ENCODE results near the gene SPTB.

The SPTB gene

DNA sequence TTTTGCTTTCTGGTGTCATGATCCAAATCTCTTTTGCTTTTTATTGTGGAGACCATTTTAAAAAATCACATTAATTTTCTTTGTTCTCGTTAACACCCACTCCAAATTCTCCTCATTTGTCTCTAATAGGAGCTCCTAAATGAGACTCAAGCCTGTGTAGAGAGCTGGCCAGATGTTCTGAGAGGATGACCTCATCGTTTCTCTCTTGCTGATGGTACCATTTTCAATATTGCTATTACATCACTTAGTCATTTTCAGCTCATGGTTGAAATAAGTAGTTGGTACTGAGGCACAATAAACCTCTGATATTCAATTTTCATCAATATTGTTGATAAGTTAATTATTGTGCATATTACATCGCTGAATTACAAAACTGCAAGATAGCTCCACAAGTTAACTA, 31.5 kb downstream of the SPTB start:
- no peak for FAIRE-seq

DNA sequence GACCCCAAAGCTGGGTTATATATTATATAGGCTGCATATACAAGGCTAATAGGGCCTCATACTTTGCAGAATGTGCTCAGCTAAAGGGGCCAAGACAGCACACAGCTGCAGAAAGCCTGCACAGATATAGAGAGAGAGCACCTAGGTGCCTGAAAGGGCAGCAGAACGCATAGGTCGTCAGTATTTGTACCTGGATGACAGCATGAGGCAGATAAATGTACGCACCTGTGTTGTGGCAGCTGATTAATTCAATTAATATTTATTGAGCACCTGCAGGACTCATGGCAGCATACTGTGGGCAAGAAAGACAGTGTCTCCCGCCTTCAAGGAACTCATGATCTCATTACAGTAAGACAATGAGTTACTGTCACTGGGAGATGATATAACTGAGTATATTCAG, 33.4 kb downstream of the SPTB start:
- FAIRE-seq, result no peak

DNA sequence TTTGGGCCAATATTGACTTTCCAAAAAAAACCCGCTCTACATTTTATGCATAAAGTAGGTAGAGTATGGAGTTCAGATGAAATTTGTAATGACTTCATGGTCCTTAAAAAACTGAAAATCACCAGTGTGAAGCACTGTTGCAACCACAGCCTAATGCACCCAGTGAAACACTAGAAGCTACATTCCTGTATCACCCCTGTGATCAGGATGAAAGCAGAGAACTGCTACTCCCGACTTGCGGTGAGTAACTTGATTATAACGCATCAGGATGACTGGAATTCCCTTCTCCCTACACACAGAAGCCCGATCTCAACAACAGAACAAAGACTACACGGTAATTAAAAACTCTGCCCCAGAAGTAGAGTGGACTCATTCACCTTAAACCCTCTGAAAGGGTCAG, 33.8 kb downstream of the SPTB start:
- no peak for FAIRE-seq

DNA sequence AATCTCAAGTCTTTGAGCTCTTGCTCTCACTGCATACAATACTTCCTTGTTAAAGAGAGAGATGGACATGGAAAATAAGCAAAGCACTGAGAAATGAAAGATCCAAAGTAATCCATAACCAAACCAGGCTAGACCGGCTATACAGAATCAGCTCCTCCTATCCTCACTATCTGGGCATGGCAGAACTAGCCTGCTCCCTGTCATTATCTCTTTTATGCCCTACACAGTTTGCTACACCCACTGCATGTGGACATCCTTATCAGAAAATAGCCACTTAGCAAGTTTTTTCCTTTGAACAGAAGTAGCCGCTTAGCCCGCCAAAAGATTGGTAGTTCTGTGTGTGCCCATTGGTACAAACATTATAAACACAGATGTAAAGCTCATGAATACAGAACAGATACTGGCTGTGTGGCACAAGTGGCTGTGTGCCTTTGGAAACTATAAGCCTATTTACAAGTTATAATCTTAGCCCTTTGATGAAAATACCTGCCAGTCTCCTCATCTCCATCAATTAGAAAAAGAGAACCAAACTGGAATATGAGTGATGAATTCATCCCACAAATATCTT, 34.7 kb downstream of the SPTB start:
- no peak for FAIRE-seq

DNA sequence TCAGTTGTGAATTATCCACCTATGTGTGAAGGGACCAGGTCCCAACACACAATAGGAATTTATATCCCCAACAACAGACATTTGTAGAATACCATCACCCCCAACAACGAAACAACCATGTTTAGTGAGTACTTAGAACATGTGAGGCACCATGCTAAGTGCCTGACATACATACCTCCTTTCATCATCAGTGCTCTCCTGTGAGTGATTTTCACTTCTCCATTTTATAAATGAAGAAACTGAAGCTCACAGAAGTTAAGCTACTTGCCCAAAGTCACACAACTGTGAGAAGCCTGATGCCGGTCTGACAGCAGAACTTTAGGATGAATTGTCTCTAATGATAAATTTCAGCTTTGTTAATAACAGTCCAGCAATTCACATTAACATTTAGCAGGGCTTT, 35.4 kb downstream of the SPTB start:
- no peak for FAIRE-seq

DNA sequence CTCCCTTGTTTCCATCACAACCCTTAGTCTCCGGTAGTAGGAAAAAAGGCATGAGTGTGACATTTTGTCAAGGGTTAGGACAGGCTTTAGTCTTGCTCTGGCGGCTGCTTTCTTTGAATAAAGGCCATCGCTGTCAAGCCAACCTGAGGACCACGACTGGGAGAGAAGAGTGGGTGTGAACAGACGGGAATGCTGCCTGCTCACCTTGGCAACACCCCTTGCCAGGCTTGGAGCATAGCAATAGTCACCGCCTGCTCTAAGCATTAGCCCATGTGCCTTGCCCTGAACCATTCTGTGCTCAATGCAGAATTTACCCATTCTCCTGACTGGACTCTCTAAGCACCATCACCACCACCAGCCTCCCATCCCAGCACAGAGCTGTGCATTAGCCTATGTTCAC, 36.2 kb downstream of the SPTB start:
- no peak for FAIRE-seq

DNA sequence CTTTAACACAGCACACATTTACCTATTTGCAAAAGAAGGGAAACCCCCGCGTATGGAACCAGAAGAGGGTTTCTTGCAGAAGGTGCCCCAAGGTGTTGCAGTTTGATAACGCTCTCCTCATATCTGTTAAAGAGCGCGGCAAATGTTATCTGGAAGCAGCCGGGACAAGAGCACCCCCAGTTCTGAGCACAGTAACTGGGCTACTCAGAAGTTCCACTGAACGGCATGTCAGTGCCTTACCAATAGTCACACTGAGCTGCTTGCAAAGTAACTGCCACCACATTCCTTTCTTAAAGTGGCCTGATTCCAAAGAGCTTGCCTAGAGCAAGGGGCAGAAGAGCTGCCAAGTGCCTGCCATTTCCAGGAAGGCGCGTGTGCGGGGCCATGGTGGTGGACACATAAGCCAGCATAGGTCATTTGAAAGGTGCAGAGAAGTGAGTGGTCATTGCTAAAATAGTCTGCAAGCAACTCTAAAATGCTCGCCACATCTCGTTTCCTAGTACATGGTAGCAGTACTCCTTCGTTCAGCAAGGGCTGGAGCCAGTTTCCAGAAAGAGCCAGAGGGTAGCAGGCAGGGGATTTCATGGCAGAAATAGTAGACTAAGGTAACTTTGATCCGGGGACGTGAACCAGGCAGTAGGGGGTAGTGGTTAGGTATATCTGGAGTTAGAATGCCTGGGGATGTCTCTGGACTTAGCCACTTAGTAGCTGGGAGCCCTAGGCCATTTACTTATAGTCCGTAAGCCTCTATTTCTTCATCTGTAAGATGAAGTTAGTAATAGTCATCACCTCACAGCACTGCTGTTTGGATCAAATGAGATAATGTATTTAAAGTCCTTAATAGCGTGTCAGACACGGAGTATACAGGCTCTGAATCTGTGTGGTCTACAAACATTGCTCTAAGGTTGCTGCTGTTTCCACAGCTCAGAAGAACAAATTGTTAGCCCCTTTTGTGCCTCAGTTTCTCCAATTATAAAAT, 37.6 kb downstream of the SPTB start:
- no peak for FAIRE-seq

DNA sequence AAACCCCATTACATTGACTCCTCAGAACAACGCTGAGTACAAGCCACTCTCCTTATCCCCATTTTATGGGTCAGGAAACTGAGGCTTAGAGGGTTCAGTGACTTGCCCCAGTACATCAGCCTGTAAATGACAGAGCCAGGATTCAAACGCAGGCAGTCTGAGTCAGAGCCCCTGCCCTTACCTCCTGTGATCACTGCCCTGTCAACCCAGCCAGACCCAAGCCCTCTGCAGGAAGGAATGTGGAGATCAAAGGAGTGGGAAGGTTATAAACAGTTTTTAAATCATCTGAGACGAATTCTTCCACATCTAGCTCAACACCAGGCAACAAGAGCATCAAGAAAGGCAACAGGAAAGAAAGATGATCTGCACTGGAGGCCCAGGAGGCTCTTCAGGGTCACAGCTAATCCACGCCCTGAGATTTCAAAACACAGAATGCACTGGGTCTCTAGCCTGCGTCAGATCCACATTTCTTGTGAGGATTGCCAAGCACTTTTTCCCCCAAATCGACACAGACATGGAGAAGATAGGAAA, 38.5 kb downstream of the SPTB start:
- FAIRE-seq, result no peak

DNA sequence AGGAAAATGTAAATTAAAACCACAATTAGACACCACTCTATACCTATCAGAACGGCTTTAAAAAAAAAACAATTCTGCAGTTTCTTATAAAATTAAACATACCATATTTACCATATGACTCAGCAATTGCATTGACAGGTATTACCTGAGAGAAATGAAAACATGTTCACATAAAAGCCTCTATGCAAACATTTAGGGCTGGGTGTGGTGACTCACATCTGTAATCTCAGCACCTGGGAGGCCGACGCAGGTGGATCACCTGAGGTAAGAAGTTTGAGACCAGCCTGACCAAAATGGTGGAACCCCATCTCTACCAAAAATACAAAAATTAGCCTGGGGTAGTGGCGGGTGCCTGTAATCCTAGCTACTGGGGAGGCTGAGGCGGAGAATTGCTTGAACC, 41.1 kb downstream of the SPTB start:
- no peak for FAIRE-seq

DNA sequence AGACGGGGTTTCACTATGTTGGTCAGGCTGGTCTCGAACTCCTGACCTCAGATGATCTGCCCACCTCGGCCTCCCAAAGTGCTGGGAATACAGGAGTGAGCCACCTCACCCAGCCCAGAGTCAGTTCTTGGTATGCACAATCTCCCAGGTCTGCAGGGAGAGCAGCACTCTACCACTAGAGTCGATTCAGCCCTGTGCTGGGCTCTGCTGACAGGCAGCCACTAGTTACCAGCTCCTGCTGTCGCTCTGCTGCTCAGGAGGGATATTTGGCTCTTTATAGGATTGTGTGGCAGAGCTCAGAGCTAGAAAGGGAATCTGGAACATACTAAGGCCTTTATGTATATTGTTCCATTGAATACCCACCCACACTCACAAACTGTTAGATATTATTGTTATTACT, 44.3 kb downstream of the SPTB start:
- no peak for FAIRE-seq

DNA sequence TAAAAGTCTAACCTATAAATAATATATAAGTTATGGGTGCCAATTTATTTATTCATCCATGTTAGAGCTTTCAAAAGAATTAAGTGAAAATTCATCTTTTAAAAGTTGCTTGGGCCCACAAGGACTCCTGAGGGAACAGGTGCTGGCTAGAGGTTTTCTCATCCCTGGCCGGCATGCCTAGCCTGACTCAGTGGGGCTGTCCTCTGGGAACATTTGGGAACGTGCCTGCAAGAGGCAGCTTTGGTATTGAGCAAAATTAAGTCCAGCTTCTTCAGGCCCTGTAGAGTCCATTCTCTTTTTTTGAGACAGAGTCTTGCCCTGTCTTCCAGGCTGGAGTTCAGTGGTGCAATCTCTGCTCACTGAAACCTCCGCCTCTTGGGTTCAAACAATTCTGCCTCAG, 44.7 kb downstream of the SPTB start:
- FAIRE-seq, result no peak

DNA sequence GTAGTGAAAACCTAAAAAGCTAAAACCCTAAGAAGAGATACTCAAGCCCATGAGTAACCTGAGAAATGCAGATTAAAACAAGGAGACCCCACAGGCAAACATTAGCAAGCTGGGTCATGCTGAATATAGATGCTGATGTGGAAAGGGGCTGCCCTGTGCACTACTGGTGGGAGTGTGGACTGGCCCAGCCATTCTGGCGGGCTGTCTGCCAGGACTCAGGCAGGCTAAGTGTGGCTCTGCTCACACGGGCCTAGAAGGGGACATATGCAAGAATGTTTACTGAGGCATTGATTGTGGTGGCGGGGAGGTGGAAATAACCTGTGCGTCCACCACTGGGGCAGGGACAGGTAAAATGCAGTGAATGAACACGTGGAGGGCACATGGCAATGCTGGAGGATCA, 48.3 kb downstream of the SPTB start:
- no peak for FAIRE-seq

DNA sequence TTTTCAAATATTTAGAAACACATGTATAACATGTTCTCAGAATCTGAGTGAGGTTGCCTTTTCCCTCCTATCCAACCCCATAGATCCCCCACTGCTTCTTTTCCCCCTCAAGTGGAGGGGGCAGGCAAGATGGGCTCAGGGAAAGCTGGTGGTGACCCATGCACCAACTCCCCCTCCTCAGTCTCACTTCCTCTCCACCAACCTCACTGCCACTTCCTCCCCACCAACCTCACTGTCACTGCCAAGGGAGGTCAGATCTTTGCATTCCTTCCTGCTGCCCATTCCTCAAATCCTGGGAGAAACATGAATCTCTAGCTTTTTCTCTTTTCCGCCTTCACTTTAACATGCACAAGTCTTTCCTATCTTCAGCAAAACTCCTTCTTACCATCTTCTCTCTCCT, 48.7 kb downstream of the SPTB start:
- FAIRE-seq, result no peak

DNA sequence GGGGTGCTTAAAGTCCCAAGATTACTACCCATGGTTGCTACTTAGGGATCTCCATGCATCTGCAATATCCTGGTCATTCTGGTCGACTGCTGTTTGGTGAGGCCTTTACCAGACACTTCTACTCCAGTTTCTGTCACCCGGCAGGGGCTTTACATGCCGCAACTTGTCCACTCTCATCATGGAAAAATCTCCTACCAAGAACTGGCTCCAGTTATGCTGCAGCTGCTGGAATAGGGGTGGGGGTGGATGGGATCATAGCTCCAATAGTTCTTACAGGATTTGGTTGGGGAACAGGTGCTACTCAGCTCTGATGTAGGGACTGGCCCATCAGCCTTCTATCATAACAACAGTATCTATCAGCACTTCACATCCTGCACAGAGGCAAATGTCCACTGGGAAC, 51.6 kb downstream of the SPTB start:
- FAIRE-seq, result no peak

DNA sequence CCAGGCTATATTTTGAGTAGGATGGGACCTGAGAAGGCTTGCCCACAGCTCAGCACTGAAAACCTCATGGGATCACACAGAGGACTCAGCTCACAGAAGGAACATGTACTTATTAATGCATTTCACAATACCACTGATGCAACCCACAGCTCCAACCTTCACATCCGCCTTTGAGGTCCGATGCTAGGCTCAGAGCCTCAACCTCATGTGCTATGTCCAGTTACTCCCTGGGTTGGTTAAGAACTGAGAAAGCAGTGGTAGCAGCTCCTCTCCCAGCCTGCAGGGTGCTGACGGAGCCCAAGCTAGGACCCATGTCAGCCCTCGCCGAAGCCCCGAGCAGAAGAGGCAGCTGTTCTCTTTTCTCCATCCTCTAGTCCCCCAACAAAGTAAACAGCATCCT, 52.9 kb downstream of the SPTB start:
- FAIRE-seq, result no peak

DNA sequence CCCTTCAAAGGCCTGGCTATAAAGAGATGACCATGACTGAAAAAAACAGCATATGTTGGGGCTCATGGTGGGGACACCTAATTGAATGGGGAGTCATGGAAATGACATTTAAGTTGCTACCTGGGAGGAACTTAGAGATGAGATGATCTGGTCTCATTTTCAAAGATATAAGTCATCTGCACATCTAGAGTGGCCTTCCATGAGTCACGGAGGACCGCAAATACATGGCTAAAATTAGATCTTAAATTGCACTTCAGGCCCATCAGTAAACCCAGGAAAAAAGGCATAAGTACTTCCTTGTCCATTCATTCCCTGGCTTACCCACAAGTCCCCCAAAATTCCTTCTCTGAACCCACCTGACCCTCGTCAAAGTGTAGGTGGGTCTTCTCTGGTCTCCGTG, 53.4 kb downstream of the SPTB start:
- no peak for FAIRE-seq

DNA sequence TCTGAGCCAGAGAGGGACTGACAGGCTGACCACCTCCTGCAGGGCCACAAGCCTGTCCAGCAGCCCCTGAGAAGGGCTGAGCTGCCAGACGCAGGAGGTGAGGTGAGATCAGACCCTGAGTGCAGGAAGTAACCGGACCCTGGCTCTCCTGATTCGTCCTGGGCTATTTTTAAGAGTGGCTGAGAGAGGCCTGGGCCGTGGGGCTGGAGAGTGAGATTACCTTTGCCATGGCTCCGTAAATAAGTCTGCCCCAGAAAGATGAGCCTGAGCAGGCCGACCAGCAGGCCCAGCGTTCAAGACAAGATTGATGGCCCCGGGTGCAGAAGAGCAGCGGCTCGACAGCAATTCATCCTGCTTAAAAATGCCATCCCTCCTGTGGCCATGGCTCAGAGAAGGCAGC, 54.2 kb downstream of the SPTB start:
- FAIRE-seq, result no peak

DNA sequence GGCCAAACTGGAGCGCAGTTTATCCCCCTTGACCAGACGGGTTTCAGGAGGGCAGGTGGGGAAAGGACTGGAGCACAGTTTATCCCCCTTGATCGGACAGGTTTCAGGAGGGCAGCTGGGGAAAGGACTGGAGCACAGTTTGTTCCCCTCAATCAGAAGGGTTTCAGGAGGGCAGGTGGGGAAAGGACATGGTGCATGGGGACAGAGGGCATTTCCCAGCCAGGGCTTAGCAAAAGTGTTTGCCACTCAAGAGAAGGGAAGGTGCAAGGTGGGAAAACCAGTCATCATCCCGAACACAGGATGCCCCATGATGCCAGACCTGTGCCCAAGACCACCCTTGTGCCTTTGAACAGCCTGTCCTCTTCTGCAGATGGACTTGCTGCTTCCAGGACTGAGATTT, 54.7 kb downstream of the SPTB start:
- no peak for FAIRE-seq

DNA sequence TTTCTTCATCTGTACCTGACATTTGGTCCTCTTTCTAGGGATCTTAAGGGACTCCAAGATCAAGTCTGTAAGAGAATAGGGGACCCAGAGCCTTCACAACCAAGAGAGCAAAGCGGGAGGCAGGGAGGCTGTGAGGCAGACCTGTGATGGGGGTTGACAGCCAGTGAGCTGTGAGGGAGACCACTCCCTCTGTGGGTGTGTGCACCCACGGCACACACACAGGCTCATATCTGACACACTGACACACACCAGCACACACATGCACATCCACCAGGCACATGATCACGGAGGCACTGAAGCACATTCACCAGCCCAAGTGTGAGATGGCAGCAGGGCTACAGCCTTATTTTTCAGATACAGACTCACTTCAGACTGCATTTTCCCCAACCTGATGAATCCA, 55.2 kb downstream of the SPTB start:
- no peak for FAIRE-seq

DNA sequence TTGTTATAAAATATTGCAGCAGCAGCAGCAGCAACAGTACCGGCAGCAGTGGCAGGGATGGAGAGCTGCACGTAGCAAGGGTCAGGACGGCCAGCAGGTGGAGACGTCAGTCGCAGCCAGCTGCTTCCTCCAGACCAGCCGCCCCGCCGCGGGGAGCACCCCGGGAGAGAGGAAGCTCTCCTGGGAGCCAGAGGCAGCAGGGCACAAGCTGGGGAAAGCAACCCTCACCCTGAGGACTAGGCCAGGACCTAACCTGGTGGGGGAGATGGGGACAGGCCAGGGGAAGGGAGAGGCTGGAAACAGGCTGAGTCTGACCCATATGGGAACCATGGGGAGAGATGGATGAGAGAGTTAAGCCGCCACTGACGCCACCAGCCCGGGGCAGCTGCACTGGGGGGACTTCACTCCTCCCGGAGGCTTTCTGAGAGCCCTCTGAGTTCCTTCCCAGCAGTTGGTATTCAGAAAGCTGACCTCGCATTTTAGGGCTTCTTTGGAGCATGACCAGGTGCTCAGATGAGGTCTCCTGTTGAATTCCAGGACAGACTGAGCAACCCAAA, 56.3 kb downstream of the SPTB start:
- FAIRE-seq, result no peak

DNA sequence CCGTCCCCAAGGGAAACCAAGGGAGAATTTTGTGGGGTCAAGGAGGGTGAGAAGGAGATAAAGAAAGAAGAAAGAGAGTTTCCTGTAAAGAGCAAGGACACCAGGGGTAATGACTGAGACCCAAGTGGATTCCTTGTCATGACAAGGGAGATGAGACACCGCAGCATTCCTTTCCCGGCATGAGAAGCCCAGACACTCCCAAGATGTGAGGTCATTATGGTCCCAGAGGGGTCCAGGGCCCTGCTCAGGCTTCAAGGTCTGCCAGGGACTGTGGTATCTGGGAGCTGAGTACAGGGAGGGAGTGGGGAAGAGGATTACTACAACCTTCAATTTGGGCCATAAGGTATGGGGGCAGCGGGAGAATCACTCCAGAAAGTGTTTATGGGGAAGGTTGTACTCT, 58.1 kb downstream of the SPTB start:
- FAIRE-seq, result no peak

DNA sequence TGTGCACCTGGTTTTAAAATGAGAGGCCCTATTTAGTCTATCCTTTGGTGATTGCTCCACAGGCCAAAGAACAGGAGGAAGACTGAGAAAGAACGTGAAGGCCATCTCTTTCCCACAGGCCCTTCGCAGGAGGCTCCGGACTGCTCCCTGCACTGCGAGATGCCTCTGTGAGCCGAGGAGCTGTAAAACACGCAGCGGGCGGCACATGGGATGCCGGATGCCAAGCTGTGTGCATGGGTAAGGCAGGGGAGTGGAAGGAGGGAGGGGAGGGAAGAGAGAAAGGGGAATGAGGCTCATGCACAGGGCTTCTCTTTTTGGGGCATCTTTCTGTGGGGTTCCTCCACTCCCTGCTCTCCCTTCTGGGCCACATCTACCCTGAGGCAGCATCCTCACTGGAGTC, 61.6 kb downstream of the SPTB start:
- FAIRE-seq, result no peak

DNA sequence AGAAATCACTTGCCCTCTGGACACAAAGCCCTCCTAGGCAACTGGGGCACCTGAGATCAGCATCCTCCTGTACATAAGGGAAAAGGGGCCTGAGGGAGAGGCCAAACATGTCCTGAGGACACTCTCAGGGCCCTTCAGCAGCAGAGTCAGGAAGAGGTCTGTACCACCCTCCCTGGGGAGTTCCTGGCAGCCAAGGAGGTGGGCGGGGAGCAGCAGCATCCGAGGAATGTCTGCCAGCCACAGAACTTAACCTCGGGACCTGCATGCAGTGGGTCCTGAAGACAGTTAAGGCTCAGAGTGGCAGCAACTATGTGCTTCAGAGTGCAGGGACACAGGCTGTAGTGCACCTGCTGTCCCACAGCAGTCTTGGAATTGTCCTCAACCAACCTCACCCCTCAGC, 62.1 kb downstream of the SPTB start:
- FAIRE-seq, result no peak

DNA sequence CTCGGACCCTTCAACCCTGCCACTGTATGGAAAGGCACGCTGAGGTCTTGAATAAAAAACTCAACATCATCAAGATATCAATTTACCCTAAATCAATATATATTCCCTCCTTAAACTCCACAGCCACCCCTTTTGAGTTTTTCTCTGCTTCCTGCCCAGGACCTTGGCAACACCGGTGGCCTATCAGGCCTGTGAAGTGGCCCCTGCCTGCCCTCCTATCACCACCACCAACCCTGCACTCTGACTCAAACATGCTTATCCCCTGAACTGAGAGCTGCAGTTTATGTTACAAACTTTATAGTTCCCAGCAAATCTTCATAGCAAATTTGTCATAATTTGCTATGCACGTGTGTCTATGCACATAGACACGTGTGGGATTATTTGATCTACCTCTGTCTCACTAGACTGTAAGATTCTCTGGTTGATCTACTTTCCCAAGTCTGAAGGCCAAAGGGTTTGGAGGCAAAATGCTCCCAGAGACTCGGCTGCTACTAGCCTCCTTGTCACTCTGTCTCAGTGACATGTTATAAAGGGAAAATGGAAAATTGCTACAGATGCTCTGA, 63.4 kb downstream of the SPTB start:
- no peak for FAIRE-seq
